ENCODE results near the gene FBXW8. TPM values are rescaled to one million over a fixed set of nuclear protein-coding genes. Genes with fewer than 3 reads are reported as not detected.

Gene FBXW8
- total RNA-seq, 4 donors from 2014 or later, result 4.7 to 28.9 (median 9.2) TPM

DNA sequence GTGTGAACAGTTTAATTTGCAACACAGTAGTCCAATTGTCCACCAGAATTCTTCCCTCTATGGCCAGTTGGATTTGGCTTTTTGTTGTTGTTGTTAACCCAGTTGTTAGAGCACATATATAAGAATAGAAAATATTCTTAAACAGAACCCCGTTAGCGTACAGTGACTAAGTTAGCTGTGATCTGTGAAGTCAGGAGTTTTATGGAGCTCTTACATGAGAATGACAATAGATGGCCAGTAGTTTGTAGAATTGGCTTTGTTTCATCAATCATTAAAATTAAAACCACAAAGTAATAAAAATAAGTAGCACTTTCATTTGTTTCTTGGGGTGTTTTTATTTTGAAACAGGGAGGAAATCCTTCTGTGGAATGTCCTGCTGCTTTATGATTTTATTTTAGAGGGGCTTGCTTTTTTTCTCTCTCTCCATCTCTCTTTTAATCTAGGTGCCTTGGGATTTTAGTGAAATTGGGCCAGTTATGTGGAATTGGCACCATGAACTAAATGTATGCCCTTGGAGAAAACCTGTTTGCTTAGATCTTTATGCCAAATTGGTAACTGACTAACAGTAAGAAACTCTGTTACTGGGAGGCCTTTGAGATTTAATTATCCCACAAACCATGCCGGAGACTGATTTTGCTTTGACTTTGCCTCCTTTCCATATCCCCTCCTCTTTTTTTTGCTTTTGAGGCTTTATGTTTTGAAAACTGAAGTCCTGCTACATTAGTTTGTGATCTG is 22.9 kb downstream of the FBXW8 start:
- Histone ChIP-seq H3K4me1 (no peaks in the 10 kb centered on the region), H3K9me3 (no peaks in the 10 kb centered on the region), H3K27me3 (no peaks in the 10 kb centered on the region), H3K36me3 (no peaks in the 10 kb centered on the region), H3K27ac (no peak overlapping the region), H3K4me3 (no peak overlapping the region)
- no peak for DNase-seq
- TF ChIP-seq POLR2A (IDR thresholded peaks at IDR 0.05) (no peak), CTCF (IDR thresholded peaks at IDR 0.05) (no peak)

- Histone ChIP-seq H3K4me1 (no peaks in the 10 kb centered on the region), H3K9me3 (no peaks in the 10 kb centered on the region), H3K27me3 (no peaks in the 10 kb centered on the region), H3K36me3 (no peaks in the 10 kb centered on the region), H3K4me3 (no peak overlapping the region), H3K27ac (no peak overlapping the region)
- TF ChIP-seq CTCF (IDR thresholded peaks at IDR 0.05), result no peak
- TF ChIP-seq POLR2A (IDR thresholded peaks at IDR 0.05), result no peak
- no peak for DNase-seq
Observed at GRCh38 chr12:116934908-116935705, 24.4 kb downstream of the FBXW8 start.

DNA sequence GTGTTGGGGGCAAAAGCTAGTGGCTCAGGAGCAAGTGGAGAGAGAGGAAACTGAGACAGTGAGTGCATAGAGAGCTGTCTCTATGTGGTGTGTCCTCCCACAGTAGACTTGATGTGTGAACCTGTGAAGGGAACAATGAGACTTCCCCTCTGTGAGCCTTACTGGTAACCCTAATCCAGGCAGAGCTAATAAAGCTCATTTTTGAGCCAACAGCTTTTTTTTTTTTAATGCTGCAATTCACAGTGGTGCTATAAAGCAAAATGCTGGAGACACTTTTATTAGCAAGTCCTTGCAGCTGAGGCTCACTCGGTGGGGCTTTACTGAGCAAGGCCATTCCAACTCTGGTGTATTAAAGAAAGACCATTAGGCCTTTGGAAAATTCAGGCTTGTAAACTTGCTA is 26.9 kb downstream of the FBXW8 start:
- no peak for DNase-seq
- Histone ChIP-seq H3K4me3 (no peak overlapping the region), H3K4me1 (no peaks in the 10 kb centered on the region), H3K27ac (no peak overlapping the region), H3K9me3 (no peaks in the 10 kb centered on the region), H3K36me3 (no peaks in the 10 kb centered on the region), H3K27me3 (no peaks in the 10 kb centered on the region)
- TF ChIP-seq CTCF (IDR thresholded peaks at IDR 0.05) (no peak), POLR2A (IDR thresholded peaks at IDR 0.05) (no peak)

- H3K36me3 ChIP-seq, result no peaks in the 10 kb centered on the region
- H3K4me3 ChIP-seq, result no peak overlapping the region
- DNase-seq, result no peak
- TF ChIP-seq CTCF (IDR thresholded peaks at IDR 0.05), result no peak
- no peak for TF ChIP-seq POLR2A (IDR thresholded peaks at IDR 0.05)
- H3K9me3 ChIP-seq, result peaks cover 0 to 9% (median 0%) of the 10 kb centered on the region in 4 donors
- H3K27me3 ChIP-seq, result no peaks in the 10 kb centered on the region
- H3K27ac ChIP-seq, result no peak overlapping the region
- H3K4me1 ChIP-seq, result no peaks in the 10 kb centered on the region
Observed at GRCh38 chr12:116939734-116940133, 29.0 kb downstream of the FBXW8 start.

DNA sequence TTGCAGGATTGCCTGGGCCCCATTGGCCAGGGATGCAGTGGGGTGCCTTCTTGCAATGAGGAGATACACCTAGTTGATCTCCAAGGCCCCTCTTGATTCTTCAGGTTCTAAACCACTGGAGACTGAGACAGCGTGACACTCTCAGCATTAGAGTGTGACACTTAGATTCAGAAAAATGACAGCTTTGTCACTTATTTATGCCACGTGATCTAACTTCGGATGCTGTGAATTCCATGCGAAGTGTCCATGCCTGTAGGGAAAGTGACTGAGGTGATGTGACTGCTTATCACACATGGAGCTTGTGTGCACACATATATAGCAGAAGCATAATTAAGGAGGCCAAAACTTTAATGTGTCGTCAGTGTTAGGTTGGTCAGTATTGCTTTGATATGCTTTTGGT is 30.4 kb downstream of the FBXW8 start:
- Histone ChIP-seq H3K4me1 (no peaks in the 10 kb centered on the region), H3K9me3 (peaks cover 0 to 9% (median 0%) of the 10 kb centered on the region in 4 donors), H3K27ac (no peak overlapping the region), H3K36me3 (peaks cover 0 to 11% (median 0%) of the 10 kb centered on the region in 3 donors), H3K4me3 (no peak overlapping the region), H3K27me3 (no peaks in the 10 kb centered on the region)
- TF ChIP-seq CTCF (IDR thresholded peaks at IDR 0.05) (no peak), POLR2A (IDR thresholded peaks at IDR 0.05) (no peak)
- no peak for DNase-seq
